WTC11 (cell line): ENCODE measurements around the gene TWIST1.

Experiments
- CTCF ChIP-seq: fragments of 200-600 bp; IDR thresholded peaks from 2 replicates; pipeline ENCODE4 v1.8.0; 2022; ENCODE audit warnings: antibody characterized with exemption
- MAX ChIP-seq: sonication (generic); formaldehyde crosslinking; IDR thresholded peaks from 2 replicates; pipeline ENCODE4 v1.8.0; 2022; ENCODE audit warnings: mild to moderate bottlenecking, missing genetic modification reagents
- MLX ChIP-seq: sonication (generic); formaldehyde crosslinking; IDR thresholded peaks from 2 replicates; pipeline ENCODE4 v1.8.1; 2023; ENCODE audit warnings: mild to moderate bottlenecking, missing genetic modification reagents, moderate library complexity

GRCh38 chr7:19099194-19099593 is 18.2 kb downstream of the TWIST1 start:
- no peak for TF ChIP-seq MLX (CRISPR knock-in tag)
- TF ChIP-seq CTCF, result no peak
- no peak for TF ChIP-seq MAX (CRISPR knock-in tag)
